ENCODE results near the gene PDPK1.

Gene PDPK1

DNA sequence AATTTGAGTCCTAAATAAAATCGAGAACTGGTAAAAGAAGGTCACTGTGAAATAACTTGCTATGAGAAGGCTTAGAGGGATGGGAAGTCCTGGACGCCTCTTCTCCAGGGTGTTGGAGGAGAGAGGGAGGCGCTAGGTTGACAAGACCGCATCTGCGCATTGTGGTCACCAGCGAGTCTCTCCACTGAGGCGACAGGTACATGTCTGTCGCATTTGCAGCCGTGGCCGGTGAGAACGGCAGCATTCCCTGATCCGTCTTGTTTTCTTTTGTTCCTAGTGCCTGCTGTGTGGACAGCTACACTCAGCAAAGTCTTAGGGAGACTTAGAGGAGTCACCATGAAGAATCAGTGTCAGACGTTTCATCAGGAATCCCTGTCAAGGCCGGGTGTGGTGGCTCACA is 32.1 kb upstream of the PDPK1 start:
- in situ Hi-C loops (cut with MboI; ENCODE audit: low sequenced_read_pairs) = no loop called here

- in situ Hi-C loops (cut with MboI; ENCODE audit: low sequenced_read_pairs) = no loop called here
Measured at GRCh38 chr16:2507052-2507659, 30.7 kb upstream of the PDPK1 start.

- in situ Hi-C loops (cut with MboI; ENCODE audit: low sequenced_read_pairs) = no loop called here
Measured at GRCh38 chr16:2507665-2508064, 30.2 kb upstream of the PDPK1 start.

GRCh38 chr16:2508722-2509400 is 29.0 kb upstream of the PDPK1 start:
- in situ Hi-C loops (cut with MboI; ENCODE audit: low sequenced_read_pairs) = no loop called here

GRCh38 chr16:2511128-2511800 is 26.6 kb upstream of the PDPK1 start:
- in situ Hi-C loops (cut with MboI; ENCODE audit: low sequenced_read_pairs) = no loop called here

DNA sequence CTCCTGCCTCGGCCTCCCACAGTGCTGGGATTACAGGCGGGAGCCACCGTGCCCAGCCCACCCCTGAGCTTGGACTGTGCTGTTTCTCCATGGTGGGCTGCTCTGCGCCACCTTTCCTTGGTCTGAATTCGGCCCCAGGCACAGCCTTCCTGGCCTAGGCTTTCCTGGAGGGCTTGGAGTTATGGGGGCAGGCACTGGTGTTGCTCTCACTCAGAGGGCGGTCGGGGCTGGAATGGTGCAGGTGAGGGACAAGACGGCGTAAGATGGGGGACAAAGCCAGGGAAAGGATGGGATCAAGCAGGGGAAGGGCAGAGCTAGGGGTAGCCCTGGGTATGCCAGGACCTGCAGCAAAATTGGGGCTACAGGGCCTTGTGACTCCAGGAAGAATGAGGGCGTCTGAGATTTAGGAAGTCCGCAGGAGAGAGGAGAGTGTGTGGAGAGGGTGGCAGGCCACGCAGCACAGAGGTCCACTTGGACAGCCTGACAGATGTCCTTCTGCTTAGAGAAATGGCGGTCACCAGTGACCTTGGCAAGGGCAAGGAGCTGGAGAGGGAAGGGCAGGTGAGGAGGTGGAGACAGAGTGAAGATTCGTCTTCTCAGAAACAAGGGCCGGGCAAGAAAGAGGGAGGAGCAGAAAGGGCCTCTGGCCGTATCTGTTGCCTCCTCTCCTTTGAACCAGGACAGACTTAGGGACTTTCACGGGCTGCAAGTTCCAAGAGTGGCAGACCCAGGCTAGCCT is 25.7 kb upstream of the PDPK1 start:
- in situ Hi-C loops (cut with MboI; ENCODE audit: low sequenced_read_pairs) = no loop called here

DNA sequence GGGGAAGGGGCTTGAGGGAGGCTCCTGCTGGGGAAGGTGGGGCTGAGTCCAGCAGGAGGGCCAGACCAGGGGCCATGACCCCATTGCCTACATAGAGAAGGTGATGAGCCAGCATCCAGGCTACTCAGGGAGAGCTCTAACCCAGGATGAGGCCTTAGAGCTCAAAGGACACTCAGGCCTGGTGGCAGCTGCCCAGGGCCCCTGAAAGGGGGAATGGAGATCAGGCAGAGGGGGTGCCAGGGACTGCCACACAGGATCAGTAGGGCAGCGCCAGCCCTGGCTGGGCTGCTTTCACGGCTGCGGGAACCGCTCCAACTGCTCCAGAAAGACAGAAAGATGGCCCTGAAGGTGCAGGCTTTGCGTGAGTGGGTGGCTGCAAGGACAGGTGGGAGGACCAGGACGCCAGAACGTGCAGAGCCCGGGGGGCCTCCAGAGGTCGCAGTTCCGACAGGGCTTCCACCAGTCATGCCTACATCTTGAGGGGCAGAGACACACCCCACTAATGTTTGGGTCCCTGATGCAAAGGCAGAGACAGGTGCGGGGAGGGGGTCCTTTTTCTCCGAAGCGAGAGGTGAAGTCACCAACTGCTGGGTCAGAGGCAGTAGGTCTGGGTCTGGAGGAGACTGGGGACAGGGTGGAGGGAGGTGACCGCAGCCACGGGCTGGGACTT is 25.0 kb upstream of the PDPK1 start:
- in situ Hi-C loops (cut with MboI; ENCODE audit: low sequenced_read_pairs) = no loop called here

GRCh38 chr16:2513405-2514332 is 24.2 kb upstream of the PDPK1 start, which contains the start of gene ATP6V0C:
TSS of gene ATP6V0C (plus strand) at chr16:2513952. CDS start at chr16:2514104, 152 bp downstream.
- in situ Hi-C loops (cut with MboI; ENCODE audit: low sequenced_read_pairs) = no loop called here

- in situ Hi-C loops (cut with MboI; ENCODE audit: low sequenced_read_pairs) = no loop called here
Measured at GRCh38 chr16:2514333-2515179, 23.3 kb upstream of the PDPK1 start.

DNA sequence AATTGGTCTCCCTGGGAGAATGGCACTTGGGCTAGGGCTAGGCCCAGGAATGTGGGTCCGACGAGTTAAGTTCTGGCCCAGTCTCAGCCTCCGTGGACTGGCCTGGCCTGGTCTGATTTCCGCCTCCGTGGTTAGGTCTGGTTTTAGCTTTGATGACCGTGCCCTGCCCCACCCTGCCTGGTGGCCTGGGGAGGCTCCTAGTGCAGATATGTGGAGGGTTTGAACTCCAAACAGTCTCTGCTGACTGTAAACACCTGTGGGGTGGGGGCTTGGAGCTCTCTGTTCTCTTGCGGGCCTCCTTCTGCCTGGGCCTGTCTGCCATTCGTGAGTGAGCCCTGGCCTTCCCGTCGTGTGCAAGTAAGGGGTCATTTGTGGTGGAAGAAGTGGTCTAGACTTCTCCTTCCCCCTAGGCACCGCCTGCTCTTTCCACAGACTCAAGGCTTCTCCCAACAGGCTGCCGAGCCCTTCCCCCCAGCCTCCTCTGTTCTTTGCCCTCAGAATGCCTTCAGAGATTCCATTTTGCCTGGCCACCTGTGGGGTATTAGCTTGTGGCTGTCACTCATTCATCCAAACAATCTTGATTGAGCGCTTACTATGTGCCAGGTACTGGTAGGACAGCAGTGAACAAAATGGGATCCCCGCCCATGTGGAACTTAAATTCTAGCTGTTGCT is 22.5 kb upstream of the PDPK1 start:
- in situ Hi-C loops (cut with MboI; ENCODE audit: low sequenced_read_pairs) = no loop called here

- in situ Hi-C loops (cut with MboI; ENCODE audit: low sequenced_read_pairs) = no loop called here
Measured at GRCh38 chr16:2516391-2517240, 21.2 kb upstream of the PDPK1 start.

GRCh38 chr16:2517954-2518605 is 19.7 kb upstream of the PDPK1 start:
- in situ Hi-C loops (cut with MboI; ENCODE audit: low sequenced_read_pairs) = no loop called here

DNA sequence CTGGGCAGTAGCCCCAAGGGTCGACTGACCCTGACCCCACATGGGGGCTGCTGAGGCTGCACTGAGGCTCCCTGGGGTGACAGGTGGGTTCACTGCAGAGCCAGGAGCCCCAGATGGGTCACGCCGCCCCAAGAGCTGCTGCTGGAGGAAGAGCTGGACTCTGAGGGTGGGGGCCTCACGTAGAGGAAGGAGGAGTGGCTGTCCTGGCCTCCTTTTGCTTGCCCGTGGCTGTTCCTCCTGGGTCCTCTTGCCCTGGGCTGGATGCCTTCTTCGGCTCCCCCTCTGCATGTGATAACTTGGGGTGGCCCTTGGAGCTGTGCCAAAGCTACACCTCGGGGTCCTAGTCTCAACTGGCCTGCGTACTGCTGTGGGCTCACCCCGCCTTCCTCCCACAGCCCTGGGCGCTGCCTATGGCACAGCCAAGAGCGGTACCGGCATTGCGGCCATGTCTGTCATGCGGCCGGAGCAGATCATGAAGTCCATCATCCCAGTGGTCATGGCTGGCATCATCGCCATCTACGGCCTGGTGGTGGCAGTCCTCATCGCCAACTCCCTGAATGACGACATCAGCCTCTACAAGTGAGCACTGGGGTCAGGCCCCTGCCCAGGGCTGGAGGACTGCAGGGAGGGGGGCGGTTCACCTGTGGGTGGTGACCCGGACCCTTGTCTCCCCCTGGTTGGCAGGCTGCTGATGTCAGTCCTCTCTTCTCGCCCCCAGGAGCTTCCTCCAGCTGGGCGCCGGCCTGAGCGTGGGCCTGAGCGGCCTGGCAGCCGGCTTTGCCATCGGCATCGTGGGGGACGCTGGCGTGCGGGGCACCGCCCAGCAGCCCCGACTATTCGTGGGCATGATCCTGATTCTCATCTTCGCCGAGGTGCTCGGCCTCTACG is 18.8 kb upstream of the PDPK1 start:
- in situ Hi-C loops (cut with MboI; ENCODE audit: low sequenced_read_pairs) = no loop called here

- in situ Hi-C loops (cut with MboI; ENCODE audit: low sequenced_read_pairs) = no loop called here
Measured at GRCh38 chr16:2519711-2520080, 18.1 kb upstream of the PDPK1 start.

DNA sequence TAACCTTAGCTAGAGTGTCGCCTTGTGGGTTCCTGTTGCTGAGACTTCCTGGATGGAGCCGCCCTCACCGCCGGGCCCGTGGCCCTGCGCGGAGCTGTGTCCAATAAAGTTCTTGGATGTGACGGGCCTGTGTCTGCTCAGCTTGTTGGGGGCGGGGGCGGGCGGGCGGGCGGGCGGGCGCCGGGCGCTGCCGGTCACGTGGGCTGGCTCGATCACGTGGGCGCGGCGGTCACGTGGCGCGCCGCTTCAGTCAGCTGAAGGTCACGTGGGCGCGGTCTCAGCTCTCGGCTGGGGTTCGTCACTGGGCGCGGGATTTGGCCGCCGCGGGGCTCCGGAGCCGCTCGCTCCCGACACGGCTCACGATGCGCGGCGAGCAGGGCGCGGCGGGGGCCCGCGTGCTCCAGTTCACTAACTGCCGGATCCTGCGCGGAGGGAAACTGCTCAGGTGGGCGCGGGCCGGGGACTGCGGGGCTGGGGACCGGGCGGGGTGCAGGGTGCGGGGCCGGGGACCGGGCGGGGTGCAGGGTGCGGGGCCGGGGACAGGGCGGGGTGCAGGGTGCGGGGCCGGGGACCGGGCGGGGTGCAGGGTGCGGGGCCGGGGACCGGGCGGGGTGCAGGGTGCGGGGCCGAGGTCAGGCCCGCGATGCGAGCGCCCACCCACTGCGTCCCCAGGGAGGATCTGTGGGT is 17.6 kb upstream of the PDPK1 start, which contains the start of gene AMDHD2:
TSS of gene AMDHD2 (plus strand) at position 275 of the 687 bp plus-strand sequence. CDS start at position 363, 88 bp downstream.
- in situ Hi-C loops (cut with MboI; ENCODE audit: low sequenced_read_pairs) = no loop called here

All from HL-60/S4 treated with phorbol 12-myristate 13-acetate at 8.2 ng/mL for 4 days and 3 days (cell line).